Central memory CD8-positive, alpha-beta T cell (primary cell): ENCODE results near the gene STPG3.

Source experiments
- ATAC-seq: fragments of 150-1000 bp; cut with Tn5 transposase; replicated peaks from 2 replicates; pipeline ENCODE4 v1.10.0; 2022; ENCODE audit warnings: mild to moderate bottlenecking, moderate FRiP score, moderate number of reproducible peaks; ENCODE audit not compliant: poor library complexity, severe bottlenecking; ENCODE audit errors: extremely low read depth
- DNase-seq, 2 donors: peaks; one replicate each; pipeline ENCODE4 v3.0.0; 2021; ENCODE audit warnings: low spot score in 2 of 2
- H3K27ac Mint-ChIP-seq: one replicate; pipeline ENCODE4 v1.8.0; 2022; ENCODE audit warnings: low read depth, mild to moderate bottlenecking, moderate library complexity, mixed read lengths
- H3K27me3 Mint-ChIP-seq: one replicate; pipeline ENCODE4 v1.8.0; 2022; ENCODE audit warnings: mixed read lengths
- H3K36me3 Mint-ChIP-seq: one replicate; pipeline ENCODE4 v1.8.0; 2022; ENCODE audit warnings: mild to moderate bottlenecking, moderate library complexity, mixed read lengths; ENCODE audit not compliant: insufficient read depth
- H3K4me1 Mint-ChIP-seq: one replicate; pipeline ENCODE4 v1.8.0; 2022; ENCODE audit warnings: mixed read lengths
- H3K4me3 Mint-ChIP-seq: one replicate; pipeline ENCODE4 v1.8.0; 2022; ENCODE audit warnings: mild to moderate bottlenecking, moderate library complexity, mixed read lengths
- H3K9me3 Mint-ChIP-seq: one replicate; pipeline ENCODE4 v1.8.0; 2022; ENCODE audit warnings: mixed read lengths

STPG3 gene

DNA sequence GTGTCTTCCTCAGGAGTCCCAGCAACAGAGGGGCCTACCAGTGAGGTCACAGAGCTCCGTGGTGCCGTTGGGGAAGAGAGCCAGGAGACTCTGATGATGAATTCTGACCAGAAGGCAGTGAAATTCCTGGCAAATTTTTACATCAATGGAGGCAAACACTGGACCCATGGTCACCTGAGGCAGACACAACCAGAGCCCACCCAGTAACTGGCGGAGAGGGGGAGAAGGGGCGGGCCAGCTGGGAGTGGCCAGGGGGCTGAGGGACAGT, at the start of gene STPG3:
Gene STPG3 (plus strand): TSS at position 93 of the 268 bp plus-strand sequence. CDS start 1 bp downstream, at position 94.
- peaks cover 10% of the 10 kb centered on the region for H3K4me1 Mint-ChIP-seq
- no peak for ATAC-seq

DNA sequence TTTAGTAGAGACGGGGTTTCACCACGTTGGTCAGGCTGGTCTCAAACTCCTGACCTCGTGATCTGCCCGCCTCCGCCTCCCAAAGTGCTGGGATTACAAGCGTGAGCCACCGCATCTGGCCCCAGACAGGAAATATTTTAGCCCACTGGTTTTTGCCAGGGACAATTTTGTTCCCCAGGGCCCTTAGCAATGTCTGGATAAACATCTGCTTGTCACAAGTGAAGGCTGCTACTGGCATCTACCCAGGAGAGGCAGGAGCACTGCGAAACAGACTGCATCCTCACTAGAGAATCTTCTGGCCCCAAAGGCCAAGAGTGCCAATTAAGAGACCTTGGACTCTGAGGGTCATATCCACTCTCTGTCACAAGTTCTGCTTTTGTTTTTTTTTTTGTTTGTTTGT, 48.1 kb upstream of the STPG3 start:
- Mint-ChIP-seq H3K36me3 (peaks cover 20% of the 10 kb centered on the region), H3K9me3 (no peaks in the 10 kb centered on the region), H3K27me3 (no peaks in the 10 kb centered on the region), H3K4me3 (no peak overlapping the region), H3K27ac (no peak overlapping the region), H3K4me1 (peaks cover 48% of the 10 kb centered on the region)
- DNase-seq (no peak), ATAC-seq (no peak)

More for the DNA sequence above, at the start of gene STPG3:
- Mint-ChIP-seq H3K4me3 (no peak within 1 kb of the TSS), H3K36me3 (peaks cover 12% of the 10 kb centered on the region), H3K27ac (no peak within 1 kb of the TSS), H3K9me3 (no peaks in the 10 kb centered on the region), H3K27me3 (no peaks in the 10 kb centered on the region)
- DNase-seq = no peak

DNA sequence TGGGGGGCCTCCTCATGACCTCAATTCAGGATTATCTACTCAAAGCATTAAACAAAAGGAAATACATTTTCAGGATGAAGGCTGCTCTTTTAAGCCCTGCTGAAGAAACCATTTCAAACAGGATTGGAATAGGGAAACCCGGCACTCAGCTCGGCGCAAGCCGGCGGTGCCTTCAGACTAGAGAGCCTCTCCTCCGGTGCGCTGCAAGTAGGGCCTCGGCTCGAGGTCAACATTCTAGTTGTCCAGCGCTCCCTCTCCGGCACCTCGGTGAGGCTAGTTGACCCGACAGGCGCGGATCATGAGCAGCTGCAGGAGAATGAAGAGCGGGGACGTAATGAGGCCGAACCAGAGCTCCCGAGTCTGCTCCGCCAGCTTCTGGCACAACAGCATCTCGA, 46.4 kb upstream of the STPG3 start:
- Mint-ChIP-seq H3K4me3 (peak overlapping the region; percentile 90), H3K4me1 (peaks cover 48% of the 10 kb centered on the region), H3K36me3 (peaks cover 22% of the 10 kb centered on the region), H3K27ac (peak overlapping the region; percentile 94), H3K9me3 (no peaks in the 10 kb centered on the region), H3K27me3 (no peaks in the 10 kb centered on the region)
- ATAC-seq = no peak
- DNase-seq = no peak

DNA sequence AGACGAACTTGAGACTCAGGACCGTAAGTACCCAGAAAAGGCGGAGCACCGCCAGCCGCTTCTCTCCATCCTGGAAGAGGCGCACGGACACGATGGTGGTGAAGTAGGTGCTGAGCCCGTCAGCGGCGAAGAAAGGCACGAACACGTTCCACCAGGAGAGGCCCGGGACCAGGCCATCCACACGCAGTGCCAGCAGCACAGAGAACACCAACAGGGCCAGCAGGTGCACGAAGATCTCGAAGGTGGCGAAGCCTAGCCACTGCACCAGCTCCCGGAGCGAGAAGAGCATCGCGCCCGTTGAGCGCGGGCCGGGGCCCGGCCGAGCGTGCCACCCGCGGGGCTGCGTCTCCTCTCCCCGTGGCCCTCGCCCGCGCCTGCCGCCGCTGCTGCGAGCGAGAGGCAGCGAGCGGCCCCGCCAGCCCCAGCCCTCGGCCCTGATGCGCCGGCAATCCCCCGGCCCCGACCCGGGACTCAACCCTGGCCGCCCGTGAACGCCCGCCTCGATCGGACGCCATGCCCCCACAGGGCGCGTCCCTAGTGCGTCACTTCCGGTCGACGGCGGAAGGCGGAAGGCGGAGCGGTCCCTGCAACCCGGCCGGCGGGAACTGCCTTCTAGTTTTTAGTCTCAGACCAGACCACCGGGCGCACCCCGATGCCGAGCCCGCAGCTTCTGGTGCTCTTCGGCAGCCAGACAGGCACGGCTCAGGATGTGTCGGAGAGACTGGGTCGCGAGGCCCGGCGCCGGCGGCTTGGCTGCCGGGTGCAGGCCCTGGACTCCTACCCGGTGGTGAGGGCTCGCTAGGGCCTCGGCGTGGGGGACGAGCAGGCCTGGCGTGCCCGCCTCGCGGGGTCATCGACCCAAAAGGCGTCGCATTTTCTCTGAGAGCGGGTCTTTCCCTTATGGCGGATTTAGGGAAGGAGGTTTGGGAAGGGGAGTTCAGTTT, 45.7 kb upstream of the STPG3 start, which contains the start of the genes NDOR1 and TMEM203:
Gene NDOR1 (plus strand): TSS at position 575 of the 944 bp plus-strand sequence. CDS start 78 bp downstream, at position 653.
Gene TMEM203 (minus strand): TSS at position 523 of the 944 bp plus-strand sequence. CDS start 234 bp downstream, at position 289.
- Mint-ChIP-seq H3K27ac (peak within 1 kb of the TSS; percentile 94), H3K36me3 (peaks cover 22% of the 10 kb centered on the region), H3K9me3 (no peaks in the 10 kb centered on the region), H3K4me3 (peak within 1 kb of the TSS; percentile 90), H3K27me3 (no peaks in the 10 kb centered on the region), H3K4me1 (peaks cover 48% of the 10 kb centered on the region)
- peak; percentile 50 for ATAC-seq
- DNase-seq = peak; percentile 87 to 88

DNA sequence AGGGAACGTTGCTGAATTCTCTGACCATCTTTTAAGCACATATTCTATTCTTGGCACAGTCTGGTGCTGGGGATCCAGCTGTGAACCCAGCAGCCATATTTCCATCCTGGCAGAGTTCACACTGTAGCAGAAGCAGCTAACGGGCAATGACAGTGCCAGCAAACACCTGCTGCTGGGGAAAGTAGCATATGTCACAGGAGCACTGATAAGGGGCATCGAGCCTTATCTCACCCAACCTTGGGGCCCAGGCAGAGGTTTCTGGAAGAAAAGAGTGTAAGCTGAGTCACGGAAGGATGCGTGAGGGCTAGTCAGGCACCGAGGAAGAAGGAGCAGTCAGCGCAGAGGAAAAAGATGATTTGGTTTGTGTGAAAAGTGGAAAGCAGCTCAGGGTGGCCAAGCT, 44.5 kb upstream of the STPG3 start:
- Mint-ChIP-seq H3K4me1 (peaks cover 50% of the 10 kb centered on the region), H3K36me3 (peaks cover 18% of the 10 kb centered on the region), H3K4me3 (peak overlapping the region; percentile 90), H3K27ac (peak overlapping the region; percentile 94), H3K9me3 (no peaks in the 10 kb centered on the region), H3K27me3 (no peaks in the 10 kb centered on the region)
- DNase-seq = no peak
- no peak for ATAC-seq

DNA sequence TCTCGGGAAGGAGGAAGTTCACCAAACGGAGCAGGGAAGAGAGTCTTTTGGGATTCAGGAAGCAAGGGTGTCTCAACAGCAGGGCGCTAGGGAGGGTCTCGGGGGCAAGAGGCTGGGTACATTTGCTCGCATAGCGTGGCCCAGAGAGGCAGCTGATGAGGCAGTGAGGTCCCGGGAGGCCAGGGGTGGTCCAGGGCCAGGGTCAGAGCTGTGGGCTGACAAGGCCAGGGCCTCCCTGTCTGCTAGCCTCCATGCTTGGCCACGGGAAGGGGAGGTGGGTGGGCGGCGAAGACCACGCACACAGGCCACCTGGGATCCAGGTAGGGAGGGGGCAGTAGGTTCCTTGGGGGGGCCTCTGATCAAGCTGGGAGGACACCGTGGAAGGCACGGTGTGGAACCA, 39.6 kb upstream of the STPG3 start:
- Mint-ChIP-seq H3K4me3 (no peak overlapping the region), H3K4me1 (peaks cover 19% of the 10 kb centered on the region), H3K27ac (no peak overlapping the region), H3K27me3 (no peaks in the 10 kb centered on the region), H3K9me3 (no peaks in the 10 kb centered on the region), H3K36me3 (peaks cover 11% of the 10 kb centered on the region)
- no peak for DNase-seq
- no peak for ATAC-seq

DNA sequence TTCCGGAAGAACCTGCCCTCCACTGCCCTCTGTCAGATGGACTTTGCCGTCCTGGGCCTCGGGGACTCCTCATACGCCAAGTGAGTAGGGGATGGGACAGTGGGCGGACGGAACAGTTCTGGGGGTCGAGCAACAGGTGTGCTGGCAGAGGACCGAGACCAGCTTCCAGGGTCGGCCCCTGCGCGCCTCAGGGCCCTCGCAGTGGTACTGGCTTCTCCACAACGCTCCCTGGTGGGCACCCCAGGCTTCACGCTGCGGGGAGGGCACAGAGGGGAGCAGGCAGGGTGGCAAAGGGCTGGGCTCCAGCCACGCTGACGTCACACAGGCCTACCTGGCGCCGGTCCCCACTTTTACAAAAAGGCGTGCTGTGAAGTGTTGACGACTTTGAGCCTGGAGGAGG, 38.6 kb upstream of the STPG3 start:
- Mint-ChIP-seq H3K4me1 (peaks cover 10% of the 10 kb centered on the region), H3K27me3 (no peaks in the 10 kb centered on the region), H3K27ac (peak overlapping the region; percentile 38), H3K4me3 (no peak overlapping the region), H3K36me3 (peaks cover 11% of the 10 kb centered on the region), H3K9me3 (no peaks in the 10 kb centered on the region)
- ATAC-seq = no peak
- DNase-seq = no peak

DNA sequence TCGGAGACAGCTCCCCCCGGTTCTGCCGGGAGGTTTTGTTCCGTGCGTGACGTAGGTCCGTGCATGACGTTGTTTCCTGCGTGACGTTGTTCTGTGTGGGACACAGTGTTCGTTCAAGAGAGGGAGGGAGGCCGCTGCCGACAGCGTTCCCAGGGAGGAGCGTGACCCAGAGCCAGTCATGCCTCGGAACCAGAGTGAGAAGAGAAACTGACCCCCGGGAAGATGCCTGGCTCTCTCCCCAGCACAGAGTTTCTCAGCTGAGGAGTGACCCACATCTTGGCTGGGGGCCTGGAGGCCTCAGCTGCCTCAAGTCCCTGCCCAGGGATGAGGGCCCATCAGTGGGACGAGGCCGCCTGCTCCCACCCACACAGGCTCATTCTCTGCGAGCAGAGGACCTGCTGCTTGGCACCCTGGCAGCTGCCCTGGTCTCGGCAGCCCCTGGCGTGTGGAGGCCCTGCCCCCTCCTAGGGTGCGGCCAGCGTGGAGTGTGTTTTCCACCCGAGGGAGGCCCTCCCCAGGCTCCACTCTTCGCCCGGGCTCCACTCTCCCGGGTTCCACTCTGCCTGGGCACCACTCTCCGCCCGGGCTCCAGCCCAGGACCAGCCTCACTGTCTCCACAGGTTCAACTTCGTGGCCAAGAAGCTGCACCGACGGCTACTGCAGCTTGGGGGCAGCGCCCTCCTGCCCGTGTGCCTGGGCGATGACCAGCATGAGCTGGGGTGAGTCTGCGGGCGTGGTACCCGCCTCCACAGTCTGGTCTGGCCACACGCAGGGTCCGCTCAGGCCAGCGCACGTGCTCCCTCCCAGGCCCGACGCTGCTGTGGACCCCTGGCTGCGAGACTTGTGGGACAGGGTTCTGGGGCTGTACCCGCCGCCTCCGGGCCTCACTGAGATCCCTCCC, 37.7 kb upstream of the STPG3 start:
- H3K36me3 Mint-ChIP-seq = peaks cover 8% of the 10 kb centered on the region
- H3K27ac Mint-ChIP-seq = peak overlapping the region; percentile 38
- DNase-seq = no peak
- H3K4me1 Mint-ChIP-seq = peaks cover 6% of the 10 kb centered on the region
- ATAC-seq = no peak
- H3K9me3 Mint-ChIP-seq = no peaks in the 10 kb centered on the region
- H3K27me3 Mint-ChIP-seq = no peaks in the 10 kb centered on the region
- no peak overlapping the region for H3K4me3 Mint-ChIP-seq

DNA sequence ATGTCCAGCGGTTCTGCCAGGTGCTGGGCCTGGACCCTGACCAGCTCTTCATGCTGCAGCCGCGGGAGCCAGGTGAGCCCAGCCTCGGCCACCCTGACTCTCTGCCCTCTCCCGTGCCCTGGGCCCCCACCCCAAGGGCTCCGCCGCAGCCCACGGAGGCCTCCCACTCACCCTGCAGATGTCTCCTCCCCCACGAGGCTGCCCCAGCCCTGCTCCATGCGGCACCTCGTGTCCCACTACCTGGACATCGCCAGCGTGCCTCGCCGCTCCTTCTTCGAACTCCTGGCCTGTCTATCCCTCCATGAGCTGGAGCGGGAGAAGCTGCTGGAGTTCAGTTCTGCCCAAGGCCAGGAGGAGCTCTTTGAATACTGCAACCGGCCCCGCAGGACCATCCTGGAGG, 36.5 kb upstream of the STPG3 start:
- no peak overlapping the region for H3K27ac Mint-ChIP-seq
- ATAC-seq (no peak), DNase-seq (no peak)
- peaks cover 6% of the 10 kb centered on the region for H3K4me1 Mint-ChIP-seq
- no peaks in the 10 kb centered on the region for H3K9me3 Mint-ChIP-seq
- peaks cover 7% of the 10 kb centered on the region for H3K36me3 Mint-ChIP-seq
- H3K27me3 Mint-ChIP-seq = no peaks in the 10 kb centered on the region
- H3K4me3 Mint-ChIP-seq = no peak overlapping the region

DNA sequence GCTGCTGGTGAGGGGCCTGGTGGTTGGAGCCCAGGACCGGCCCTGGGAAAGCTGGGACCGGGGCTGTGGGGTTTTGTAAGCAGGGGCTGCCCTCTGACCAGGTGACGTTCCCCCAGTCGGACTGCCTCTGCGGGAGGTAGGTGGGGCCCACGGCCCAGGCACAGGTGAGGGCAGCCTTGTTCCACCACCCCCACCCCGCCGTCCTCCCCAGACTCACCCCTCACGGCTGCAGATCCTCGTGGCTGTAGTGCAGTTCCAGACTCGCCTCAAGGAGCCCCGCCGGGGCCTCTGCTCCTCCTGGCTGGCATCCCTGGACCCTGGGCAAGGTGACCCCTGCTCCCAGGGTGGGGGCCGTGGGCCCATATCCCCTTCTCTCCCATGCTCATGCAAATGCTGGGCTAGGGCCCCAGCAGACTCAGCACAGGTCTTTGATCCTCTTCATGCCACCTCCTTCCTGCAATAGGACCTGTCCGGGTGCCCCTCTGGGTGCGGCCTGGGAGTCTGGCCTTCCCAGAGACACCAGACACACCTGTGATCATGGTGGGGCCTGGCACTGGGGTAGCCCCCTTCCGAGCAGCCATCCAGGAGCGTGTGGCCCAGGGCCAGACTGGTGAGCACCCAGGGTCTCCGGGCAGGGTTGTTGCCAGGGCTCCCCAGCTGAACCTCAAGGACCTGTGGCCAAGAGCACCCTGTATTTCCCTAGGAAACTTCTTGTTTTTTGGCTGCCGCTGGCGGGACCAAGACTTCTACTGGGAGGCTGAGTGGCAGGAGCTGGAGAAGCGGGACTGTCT, 35.7 kb upstream of the STPG3 start:
- DNase-seq (no peak), ATAC-seq (no peak)
- H3K36me3 Mint-ChIP-seq = peaks cover 7% of the 10 kb centered on the region
- no peaks in the 10 kb centered on the region for H3K9me3 Mint-ChIP-seq
- peaks cover 6% of the 10 kb centered on the region for H3K4me1 Mint-ChIP-seq
- no peak overlapping the region for H3K4me3 Mint-ChIP-seq
- no peak overlapping the region for H3K27ac Mint-ChIP-seq
- no peaks in the 10 kb centered on the region for H3K27me3 Mint-ChIP-seq

DNA sequence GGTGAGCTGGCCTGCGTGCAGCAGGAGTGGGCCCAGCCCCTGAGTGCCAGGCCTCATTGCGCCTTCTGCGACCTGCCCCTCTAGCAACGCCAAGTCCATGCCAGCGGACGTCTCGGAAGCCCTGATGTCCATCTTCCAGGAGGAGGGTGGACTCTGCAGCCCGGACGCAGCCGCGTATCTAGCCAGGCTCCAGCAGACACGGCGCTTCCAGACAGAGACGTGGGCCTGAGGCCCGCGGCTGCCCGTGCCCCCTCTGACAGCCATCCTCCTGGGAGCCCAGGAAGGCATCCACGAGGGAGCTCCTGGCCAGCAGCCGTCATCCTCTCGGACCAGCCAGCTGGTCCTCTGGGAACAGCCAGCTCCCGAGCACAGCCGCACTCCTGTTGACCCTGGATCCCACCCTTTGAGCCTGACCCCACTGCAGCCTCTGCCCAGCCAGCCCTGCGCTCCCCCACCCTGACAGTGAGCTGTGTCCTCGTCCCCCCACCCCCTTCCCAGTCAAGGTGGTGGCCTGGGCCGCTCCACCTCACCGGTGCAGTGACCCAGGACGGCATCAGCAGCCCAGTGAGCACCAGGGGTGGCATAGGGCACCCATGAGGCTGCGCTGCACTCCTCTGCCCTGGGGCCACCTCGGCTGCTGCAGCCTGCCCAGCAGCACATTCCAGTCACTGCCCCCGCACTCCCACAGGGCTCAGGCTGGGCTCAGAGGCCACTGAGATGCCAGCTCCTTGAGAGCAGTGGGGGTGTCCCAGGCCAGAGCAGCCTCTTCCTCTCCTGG, 34.7 kb upstream of the STPG3 start:
- no peak overlapping the region for H3K4me3 Mint-ChIP-seq
- ATAC-seq (no peak), DNase-seq (no peak)
- no peaks in the 10 kb centered on the region for H3K4me1 Mint-ChIP-seq
- H3K36me3 Mint-ChIP-seq = peaks cover 7% of the 10 kb centered on the region
- no peaks in the 10 kb centered on the region for H3K27me3 Mint-ChIP-seq
- no peaks in the 10 kb centered on the region for H3K9me3 Mint-ChIP-seq
- no peak overlapping the region for H3K27ac Mint-ChIP-seq
